ENCODE results near the gene NYAP2.

Gene NYAP2

DNA sequence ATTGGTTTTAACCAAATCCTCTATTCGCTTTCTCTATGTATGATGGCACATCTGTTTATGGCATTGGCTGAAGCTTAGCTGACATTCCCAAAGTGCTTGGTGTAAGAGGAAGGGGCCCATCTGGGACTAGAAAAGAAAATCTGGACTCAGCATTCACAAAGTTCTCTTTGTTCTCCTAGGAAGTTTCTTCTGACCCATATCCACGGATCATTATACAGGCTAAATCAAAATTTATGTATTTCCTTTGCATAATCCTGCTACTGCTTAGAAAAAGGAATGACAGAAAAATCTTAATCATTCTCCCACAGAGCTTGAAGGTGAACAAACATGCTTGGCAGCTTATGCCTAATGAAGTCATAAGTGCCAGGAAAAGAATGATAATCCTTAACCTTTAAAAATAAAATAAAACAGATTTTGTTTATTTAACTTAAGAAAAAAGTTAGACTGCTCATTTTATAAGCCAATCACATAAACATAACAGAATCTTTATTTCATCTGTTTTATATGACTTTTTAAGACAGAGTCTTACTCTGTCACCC is 88.4 kb downstream of the NYAP2 start:
- DNase-seq, result no peak

DNA sequence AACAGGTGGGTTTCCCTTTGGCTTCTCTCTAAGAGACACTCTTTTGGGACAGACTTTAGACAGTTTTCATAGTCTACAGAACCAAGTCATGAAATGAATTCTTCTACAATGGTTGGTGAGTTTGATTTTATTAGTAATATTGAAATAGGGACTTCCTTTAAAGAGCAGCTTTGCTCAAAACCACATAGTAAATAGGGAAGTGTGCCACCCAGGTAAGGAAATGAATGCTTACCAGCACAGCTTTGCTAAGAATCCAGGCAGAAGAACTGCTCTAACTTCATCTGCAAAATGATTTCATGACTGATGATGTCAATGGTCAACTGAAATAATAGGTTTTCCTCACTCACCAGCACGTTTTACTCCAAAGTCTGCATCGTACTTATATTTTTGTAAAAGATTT is 89.2 kb downstream of the NYAP2 start:
- no peak for DNase-seq

DNA sequence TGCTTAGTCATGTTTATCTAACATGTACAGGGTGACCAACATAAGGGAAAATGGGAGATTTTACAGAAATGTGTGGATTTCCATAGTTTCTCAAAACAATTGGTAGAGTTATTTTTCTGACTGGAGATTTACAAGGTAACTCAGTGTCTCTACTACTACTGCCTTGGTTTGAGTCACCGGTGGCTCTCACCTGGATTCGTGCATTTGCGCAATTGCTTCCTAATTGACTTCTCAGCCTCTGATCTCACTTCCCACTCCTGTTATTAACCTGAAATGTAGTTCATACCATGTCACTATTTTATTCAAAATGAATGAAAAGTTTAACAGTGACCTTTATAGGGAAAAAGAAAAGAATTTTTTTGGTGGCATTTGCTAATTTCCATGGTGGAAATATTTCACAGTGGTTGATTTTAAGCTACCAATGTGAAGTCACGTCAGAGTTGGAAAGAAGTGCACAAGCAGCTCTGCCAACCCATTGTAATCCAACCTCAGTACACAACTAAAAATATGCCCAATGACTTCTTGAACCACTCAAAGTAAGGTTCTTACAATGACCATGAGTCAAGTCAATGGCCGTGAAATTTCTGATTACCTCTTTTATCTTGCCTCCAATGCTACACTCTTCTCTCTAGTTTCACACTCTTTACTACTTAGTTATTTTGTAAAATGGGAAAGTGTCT is 94.0 kb downstream of the NYAP2 start:
- no peak for DNase-seq

DNA sequence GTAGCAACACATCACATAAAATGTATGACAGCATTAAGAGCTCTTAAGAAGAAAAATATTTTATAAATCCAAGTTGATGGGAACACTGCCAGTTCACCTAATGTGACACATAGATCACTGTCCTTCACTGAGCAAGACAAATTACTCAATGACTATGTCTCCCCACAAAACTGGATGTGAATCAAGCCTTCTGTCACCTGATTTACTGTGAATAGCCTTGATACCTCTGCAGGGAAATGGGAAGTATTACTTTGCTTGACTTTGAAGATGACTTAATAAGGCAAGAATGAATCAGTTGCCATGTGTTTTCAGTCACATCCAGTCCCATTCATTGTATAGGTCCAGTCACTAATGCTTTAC is 94.6 kb downstream of the NYAP2 start:
- no peak for DNase-seq

DNA sequence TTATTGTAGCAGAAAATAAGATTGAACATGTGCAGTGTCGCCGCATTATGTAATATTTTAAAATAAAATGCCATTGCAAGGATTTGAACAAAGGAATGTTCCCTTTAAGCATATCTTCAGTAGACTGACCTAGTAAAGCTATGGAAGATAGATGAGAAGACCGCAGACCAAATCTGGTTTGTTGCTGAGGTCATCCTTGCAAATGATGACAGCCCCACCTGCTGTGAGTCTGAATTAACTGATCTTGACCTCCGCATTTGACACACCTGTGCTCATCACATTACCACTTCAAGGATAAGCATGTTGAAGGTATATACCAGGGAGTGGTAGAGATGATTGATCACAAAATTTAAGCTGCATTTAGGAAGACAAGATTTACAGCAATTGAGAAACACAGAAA is 96.2 kb downstream of the NYAP2 start:
- no peak for DNase-seq

DNA sequence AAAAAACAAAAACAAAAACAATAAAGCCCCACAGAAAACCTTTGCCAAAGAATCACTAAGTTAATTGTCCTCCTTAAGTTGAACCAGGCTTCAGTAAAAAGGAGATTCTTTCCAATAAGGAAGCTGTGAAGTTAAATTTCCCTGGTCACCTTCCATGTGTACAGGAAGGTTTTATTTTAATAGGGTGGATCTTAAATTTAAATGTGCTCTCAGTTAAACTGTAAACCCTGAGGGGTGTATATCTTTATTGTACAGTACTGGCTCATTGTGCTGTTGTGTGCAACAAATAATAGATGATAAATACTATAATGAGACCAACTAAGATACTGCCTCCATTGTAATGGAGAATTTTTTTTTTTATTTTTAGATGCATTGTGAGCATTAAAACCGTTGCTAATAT is 97.1 kb downstream of the NYAP2 start:
- no peak for DNase-seq

DNA sequence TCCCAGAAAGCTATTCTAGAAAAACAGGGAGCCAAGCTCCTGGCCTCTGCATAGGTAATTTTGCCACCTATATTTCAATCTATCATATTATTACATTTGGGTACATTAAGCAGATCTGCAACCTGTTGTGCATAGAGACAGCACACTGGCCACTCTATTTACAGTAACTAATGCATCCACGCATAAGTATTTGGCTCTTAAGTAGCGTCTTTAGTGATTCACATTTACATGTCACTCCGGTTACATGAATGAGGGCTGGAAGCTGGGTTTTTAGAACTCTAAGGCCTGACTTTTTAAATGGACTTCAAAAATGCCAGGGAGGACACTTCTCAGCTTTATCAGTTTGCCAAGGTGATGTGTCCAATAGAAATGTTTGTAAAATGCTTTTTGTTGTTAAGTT is 97.7 kb downstream of the NYAP2 start:
- no peak for DNase-seq

DNA sequence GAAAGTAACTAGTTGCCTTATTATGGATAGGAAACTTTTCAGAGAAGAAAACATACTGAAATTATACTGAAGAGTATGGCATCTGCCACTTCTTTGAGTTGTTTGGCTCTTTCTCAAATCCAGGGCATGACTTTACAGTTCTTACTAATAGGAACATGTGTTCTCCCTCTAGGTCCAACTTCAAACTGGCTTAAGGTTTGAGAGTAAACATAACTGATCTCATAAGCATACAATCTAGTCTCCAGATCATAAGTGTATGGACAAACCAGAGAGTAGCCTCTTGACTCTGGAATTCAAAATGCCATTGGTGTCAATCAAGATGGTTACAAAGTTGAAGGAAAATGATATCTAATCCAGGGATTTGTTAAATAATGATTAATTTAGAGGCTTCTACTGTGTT is 101.5 kb downstream of the NYAP2 start:
- DNase-seq, result no peak

DNA sequence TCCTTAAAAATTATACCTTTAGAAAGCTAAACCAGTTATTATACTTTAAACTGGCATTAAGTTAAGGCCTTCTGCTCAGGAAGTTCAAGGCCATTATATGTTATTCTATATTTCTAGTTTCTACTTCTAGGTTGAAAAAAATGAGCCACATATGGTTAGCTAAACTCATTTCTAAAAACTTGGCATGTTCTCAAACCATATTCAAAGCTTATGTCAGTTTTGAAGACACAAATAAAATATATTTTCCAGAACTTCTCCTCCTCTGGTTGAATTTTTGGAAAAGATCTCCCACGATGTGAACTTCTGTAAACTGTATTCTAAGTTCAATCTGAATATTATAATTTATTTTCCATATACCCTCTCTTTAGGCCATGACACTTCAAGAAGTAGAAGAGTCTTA is 103.5 kb downstream of the NYAP2 start:
- DNase-seq, result no peak

DNA sequence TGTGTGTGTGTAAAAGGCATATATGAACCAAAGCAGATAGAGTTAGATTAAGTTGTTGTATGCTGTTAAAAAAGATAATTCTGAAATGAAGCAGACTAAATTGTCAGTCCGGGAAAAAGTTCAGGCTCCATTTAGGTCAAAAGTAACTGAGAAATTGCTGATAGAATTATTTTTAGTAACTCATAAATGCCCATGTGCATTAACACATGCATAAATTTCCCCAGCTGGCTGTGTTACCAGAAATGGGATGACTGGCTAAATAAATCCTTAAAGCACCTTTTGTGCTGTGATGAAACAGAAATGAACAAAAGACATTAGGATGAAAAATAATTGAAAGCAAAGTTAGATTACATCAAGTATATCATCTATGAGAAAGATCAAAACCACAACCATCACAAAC is 111.3 kb downstream of the NYAP2 start:
- no peak for DNase-seq

DNA sequence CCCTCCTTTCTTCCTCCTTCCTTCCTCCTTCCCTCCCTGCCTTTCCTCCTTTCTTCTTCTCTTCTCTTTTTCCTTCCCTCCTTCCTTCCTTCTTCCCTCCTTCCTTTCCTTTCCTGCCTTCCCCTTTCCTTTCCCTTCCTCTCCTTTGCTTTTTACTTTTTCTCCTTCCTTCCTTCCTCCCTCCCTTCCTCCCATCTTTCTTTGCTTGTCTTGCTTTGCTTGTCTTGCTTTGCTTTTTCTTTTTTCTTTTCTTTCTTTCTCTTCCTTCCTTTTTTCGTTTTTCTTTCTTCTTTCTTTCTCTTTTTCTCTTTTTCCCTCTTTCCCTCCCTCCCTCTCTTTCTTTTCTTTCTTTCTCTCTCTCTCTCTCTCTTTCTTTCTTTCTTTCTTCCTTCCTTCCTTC is 113.0 kb downstream of the NYAP2 start:
- no peak for DNase-seq

DNA sequence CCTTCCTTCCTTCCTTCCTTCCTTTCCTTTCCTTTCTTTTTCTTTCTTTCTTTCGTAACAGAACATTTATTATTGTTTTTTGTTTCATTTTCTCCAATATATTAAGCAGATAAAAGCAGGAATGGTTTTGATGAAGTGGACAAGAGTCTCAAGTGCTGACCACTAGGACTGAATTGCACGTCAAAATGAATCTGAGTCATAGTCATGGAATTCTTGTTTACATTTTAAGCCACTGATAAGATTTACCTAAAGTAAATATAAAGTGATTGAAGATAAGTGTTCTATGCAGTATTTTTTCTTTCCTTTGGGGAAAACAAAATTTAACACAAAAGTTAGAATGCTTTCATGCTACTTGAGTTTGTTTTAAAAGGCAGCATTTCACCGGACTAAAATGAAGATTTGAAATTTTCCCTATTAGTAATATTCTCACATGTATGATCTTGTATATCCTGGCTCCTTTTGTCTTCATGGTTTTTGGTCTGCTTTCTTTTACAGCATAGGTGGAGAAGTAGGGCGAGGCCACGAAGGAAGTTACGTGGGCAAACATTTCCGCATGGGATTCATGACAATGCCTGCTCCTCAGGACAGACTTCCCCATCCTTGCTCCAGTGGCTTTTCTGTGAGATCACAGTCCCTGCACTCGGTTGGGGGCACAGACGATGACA is 113.5 kb downstream of the NYAP2 start:
- DNase-seq, result peak; percentile 5

DNA sequence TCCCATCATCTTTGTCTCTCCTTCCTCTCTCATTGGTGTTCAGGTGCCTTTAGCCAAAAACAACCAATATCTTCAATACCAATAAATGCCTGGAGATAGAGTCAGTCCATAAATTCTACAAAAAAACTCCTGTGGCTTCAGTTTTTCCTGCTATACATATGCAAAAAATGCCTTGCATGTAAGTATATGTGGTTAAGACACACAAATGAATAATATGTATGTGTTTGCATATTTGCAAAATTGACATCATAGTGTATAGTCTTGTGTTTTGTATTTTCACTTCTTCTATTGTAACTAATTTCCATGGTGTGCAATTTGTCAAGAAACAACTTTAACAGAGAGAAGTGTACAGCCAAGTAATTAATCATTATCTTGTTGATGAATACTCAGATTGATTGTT is 115.5 kb downstream of the NYAP2 start:
- DNase-seq, result no peak

DNA sequence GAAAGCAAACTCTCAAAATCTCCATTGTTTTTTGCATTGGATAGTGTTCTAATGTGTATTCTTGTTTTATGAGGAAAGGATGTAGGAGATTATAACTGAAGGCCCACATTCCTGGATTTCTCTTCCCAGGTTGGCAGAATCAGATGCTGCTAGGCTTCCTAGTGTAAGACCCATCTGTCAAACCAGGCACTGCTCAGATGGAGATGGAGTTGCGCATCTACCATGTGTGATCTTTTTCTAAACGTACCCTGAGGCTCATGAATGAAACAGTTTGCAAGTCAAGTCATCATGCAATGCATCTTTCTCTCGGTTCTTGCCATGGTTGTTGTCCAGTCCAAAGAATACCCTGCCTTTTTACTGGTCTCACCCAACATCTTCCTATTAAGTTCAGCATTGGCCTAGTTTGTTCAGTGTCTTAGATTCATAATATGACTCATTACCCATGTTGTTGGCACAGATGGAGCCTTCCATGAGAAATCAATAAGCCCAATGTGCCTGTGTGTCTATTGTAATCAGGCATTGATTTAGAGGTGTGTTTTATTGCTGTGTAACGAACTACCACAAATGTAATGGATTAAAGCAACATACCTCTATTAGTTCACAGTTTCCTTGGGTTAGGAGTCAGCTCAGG is 127.4 kb downstream of the NYAP2 start:
- no peak for DNase-seq

DNA sequence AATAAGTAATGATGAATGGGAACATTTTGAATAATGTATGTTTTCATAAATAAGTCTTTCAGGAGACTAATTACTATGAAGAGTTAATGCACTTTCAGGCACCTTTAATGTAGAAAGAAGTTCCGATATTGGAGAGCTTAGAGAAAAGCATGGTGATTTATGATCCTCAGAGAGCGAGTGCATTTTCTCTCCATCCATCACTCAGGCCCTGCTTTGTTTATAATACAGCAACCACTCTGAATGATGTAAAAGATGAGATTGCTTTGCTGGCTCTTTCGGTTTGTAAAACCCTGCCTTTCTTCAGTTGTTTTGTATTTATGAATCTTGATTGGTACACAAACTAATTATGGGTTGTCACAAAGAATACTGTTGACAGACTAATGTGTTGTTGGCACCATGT is 132.0 kb downstream of the NYAP2 start:
- no peak for DNase-seq

DNA sequence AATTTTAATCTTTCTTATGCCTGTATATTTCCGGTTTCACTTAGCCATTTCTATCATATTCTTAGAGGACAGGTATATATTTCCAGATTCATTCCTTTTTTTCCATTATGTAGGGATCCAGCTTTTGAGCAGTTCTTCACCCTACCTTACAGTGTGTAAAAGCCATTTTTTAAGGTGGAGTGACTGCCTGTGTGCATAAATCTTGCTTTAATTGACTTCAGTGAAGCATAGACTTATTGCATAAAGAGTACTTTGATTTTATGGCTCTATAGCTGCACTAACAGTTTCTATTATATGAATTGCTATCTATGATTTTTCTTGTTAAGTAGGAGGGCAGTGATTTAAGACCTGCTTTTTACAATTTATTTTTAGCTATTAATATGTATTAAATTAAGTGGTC is 132.6 kb downstream of the NYAP2 start:
- no peak for DNase-seq

DNA sequence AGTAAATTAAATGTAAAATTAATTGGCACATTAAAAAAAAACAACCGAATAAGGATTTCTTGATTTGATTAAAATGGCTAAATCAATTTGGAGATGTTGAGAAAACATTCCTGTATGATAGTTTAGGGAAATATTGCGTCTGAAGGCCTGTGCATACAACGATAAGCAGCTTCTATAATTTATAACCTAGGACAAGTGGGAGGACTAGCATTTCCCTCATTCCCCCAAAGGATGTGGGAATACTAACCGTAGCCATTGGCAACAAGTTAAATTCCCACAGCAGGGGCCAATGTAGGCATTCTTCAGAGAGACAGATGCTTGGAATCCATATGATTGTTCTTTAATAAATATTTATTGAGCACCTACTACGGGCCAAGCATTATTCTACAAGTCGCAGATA is 134.5 kb downstream of the NYAP2 start:
- DNase-seq, result no peak

DNA sequence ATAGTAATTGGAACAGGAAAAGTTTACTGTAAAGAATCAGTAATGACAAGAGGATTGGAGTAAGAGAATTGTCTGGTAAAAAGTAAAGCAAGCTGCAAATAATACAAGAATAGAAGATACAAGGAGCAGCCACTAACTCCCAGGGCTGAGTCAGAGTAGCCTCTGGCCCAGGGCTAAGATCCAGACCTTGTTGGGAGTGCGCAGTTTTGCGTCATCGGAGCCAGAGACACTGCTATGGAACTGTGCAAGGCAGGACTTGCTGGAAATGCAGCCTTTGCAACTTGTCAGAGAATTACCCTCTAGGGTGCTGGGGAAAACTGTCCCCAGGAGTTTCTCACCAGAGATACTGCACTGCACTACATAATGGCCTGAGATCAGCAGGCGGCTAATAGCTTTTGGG is 135.2 kb downstream of the NYAP2 start:
- DNase-seq, result no peak

DNA sequence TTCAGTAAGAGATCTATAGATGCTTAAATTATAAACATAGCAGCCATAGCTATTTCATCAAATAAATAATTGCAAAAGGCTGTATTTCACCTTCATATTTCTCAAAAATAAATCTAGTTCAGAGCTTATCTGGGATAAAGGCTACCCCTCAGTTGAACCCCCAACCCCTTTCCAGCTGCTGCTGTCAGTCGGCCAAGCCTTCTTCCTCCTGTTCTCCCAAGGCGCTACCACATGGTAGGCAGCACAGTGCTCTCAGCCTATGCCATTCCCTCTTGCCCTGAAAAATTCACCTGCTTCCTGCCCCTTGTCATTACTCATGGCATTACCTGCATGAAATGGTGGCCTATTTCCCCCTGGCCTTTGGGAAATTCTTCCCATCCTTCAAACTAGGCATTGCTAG is 136.5 kb downstream of the NYAP2 start:
- DNase-seq, result no peak

DNA sequence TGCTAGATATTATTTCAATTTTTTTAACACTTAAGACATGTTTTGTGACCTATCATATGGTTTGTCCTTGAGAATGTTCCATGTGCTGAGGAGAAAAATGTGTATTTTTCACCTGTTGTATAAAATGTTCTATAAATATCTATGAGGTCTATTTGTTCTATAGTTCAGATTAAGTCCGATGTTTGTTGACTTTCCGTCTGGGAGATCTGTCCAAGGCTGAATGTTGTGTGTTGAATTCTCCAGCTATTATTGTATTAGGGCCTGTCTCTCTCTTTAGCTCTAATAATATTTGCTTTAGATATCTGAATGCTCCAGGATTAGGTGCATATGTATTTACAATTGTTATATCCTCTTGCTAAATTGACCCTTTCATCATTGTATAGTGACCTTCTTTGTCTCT is 144.1 kb downstream of the NYAP2 start:
- no peak for DNase-seq

DNA sequence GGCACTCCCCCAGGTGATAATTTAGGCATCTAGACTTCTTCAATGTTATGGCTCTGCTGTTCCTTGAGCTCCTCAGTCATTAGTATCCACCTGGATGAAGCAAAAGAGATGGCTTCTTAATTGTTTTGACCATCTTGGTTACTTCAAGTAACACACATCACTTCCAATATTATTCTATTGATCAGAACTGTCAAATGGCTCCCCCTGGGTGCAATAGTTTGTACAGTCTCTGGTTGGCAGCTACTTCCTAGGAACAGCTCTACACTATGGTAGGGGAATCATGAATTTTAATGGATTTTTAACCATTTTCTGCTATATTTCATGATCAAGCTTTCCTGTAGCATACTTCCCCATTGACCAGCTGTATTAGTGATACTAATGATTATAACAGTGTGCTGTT is 157.0 kb downstream of the NYAP2 start:
- DNase-seq, result no peak

DNA sequence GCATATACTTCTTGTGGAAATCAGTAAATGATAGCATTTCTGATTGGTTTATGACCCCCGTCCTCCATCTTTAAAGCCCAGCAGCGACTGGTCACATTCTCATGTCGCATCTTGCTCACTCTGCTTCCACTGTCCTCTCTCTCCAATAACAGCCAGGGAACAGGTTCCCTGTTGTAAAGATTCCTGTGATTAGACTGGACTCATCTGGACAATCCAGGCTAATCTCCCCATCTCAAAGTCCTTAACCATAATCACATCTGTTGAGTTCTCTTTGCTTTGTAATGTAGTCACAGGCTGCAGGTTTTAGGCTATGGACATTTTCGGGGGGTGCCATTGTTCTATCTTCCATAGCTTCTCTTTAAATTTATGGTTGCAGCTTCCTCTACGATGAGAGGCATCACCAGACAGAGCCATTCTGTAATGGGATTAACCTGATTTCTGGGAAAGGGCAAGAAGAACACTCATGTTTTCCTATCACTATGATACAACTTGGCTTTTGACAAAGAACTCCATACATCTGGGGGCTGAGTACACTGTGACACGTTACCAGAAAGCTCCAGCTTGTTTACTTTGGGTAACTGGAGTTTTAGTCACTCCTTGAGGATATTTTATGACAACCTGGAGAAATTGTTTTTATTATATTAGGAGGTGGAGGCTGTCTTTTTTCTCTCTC is 159.0 kb downstream of the NYAP2 start:
- DNase-seq, result no peak

DNA sequence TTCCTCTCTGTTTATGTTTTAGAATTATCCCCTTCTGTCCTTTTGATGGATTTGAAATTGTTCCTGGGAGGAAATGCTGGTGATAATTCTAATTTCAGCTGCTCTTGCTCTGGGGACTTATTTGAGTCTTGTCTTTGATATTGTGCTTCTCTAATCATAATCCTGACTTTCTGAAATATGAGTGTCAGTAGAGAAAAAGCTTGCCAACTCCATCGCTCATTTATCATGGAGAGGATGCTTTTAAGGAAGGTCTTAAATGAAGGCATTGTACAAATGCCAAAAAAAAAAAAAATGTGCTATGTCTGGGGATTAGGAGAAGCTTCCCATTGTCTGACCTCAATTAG is 159.5 kb downstream of the NYAP2 start:
- no peak for DNase-seq

DNA sequence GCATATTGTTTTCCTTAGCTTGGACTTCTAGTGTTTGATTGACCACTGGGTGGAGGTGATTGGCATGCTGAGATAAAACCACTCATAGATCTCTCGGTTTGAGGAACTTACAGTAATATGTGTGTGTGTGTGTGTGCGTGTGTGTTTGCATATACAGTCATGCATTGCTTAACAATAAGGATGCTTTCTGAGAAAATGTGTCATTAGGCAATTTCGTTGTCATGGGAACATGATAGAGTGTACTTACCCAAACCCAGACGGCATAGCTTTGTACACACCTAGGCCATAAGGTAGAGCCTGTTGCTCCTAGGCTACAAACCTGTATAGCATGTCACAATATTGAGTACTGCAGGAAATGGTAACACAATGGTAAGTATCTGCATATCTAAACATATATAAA is 167.3 kb downstream of the NYAP2 start:
- DNase-seq, result no peak

Data from fibroblast of skin of scalp (primary cell).